WTC11 (cell line): Measurements from ENCODE around the gene FN3K.

Experiments used
- E2F4 ChIP-seq: sonication (generic); formaldehyde crosslinking; IDR thresholded peaks from 2 replicates; pipeline ENCODE4 v1.8.1; 2022; ENCODE audit warnings: low read depth, mild to moderate bottlenecking, moderate library complexity, missing genetic modification reagents, borderline replicate concordance
- FOXK1 ChIP-seq: sonication (generic); formaldehyde crosslinking; IDR thresholded peaks from 2 replicates; pipeline ENCODE4 v1.8.0; 2022; ENCODE audit warnings: mild to moderate bottlenecking, moderate library complexity, missing genetic modification reagents
- NFATC4 ChIP-seq: fragments of 250-450 bp; sonication (Bioruptor Pico); IDR thresholded peaks from 2 replicates; pipeline ENCODE4 v1.9.0; 2021; ENCODE audit warnings: mild to moderate bottlenecking
- ZBTB21 ChIP-seq: sonication (generic); formaldehyde crosslinking; IDR thresholded peaks from 2 replicates; pipeline ENCODE4 v1.8.1; 2023; ENCODE audit warnings: mild to moderate bottlenecking, missing genetic modification reagents, borderline replicate concordance
- TF ChIP-seq, protein P1 (sequence below): sonication (generic); formaldehyde crosslinking; IDR thresholded peaks from 2 replicates; pipeline ENCODE4 v1.8.1; 2023; ENCODE audit warnings: mild to moderate bottlenecking, missing genetic modification reagents, borderline replicate concordance
- TF ChIP-seq, protein P2 (sequence below): fragments of 200-600 bp; IDR thresholded peaks from 2 replicates; pipeline ENCODE4 v1.8.0; 2022; ENCODE audit warnings: antibody characterized with exemption
- TF ChIP-seq, protein P3 (sequence below): fragments of 250-450 bp; sonication (Bioruptor Pico); IDR thresholded peaks from 2 replicates; pipeline ENCODE4 v1.8.0; 2021; ENCODE audit warnings: mild to moderate bottlenecking

- TF ChIP-seq, protein P1, sequence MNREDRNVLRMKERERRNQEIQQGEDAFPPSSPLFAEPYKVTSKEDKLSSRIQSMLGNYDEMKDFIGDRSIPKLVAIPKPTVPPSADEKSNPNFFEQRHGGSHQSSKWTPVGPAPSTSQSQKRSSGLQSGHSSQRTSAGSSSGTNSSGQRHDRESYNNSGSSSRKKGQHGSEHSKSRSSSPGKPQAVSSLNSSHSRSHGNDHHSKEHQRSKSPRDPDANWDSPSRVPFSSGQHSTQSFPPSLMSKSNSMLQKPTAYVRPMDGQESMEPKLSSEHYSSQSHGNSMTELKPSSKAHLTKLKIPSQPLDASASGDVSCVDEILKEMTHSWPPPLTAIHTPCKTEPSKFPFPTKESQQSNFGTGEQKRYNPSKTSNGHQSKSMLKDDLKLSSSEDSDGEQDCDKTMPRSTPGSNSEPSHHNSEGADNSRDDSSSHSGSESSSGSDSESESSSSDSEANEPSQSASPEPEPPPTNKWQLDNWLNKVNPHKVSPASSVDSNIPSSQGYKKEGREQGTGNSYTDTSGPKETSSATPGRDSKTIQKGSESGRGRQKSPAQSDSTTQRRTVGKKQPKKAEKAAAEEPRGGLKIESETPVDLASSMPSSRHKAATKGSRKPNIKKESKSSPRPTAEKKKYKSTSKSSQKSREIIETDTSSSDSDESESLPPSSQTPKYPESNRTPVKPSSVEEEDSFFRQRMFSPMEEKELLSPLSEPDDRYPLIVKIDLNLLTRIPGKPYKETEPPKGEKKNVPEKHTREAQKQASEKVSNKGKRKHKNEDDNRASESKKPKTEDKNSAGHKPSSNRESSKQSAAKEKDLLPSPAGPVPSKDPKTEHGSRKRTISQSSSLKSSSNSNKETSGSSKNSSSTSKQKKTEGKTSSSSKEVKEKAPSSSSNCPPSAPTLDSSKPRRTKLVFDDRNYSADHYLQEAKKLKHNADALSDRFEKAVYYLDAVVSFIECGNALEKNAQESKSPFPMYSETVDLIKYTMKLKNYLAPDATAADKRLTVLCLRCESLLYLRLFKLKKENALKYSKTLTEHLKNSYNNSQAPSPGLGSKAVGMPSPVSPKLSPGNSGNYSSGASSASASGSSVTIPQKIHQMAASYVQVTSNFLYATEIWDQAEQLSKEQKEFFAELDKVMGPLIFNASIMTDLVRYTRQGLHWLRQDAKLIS (CRISPR knock-in tag) = no peak
- no peak for TF ChIP-seq ZBTB21
- no peak for TF ChIP-seq NFATC4 (CRISPR knock-in tag)
- TF ChIP-seq, protein P2, sequence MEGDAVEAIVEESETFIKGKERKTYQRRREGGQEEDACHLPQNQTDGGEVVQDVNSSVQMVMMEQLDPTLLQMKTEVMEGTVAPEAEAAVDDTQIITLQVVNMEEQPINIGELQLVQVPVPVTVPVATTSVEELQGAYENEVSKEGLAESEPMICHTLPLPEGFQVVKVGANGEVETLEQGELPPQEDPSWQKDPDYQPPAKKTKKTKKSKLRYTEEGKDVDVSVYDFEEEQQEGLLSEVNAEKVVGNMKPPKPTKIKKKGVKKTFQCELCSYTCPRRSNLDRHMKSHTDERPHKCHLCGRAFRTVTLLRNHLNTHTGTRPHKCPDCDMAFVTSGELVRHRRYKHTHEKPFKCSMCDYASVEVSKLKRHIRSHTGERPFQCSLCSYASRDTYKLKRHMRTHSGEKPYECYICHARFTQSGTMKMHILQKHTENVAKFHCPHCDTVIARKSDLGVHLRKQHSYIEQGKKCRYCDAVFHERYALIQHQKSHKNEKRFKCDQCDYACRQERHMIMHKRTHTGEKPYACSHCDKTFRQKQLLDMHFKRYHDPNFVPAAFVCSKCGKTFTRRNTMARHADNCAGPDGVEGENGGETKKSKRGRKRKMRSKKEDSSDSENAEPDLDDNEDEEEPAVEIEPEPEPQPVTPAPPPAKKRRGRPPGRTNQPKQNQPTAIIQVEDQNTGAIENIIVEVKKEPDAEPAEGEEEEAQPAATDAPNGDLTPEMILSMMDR = no peak
- TF ChIP-seq E2F4 (CRISPR knock-in tag) = no peak
- TF ChIP-seq, protein P3, sequence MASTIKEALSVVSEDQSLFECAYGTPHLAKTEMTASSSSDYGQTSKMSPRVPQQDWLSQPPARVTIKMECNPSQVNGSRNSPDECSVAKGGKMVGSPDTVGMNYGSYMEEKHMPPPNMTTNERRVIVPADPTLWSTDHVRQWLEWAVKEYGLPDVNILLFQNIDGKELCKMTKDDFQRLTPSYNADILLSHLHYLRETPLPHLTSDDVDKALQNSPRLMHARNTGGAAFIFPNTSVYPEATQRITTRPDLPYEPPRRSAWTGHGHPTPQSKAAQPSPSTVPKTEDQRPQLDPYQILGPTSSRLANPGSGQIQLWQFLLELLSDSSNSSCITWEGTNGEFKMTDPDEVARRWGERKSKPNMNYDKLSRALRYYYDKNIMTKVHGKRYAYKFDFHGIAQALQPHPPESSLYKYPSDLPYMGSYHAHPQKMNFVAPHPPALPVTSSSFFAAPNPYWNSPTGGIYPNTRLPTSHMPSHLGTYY (CRISPR knock-in tag) = no peak
- TF ChIP-seq FOXK1 (CRISPR knock-in tag) = no peak
Measured at GRCh38 chr17:82693168-82693867, 42.1 kb upstream of the FN3K start.
